Calu3 (cell line): ENCODE data around the gene NXNL1. TPM values are rescaled to one million over a fixed set of nuclear protein-coding genes. Genes with fewer than 3 reads are reported as not detected.
"Not testable (repeated sequence)": the region's sequence is repeated elsewhere in the genome, so short reads cannot be mapped to it uniquely, and the experiment has no call there.

Experiments used
- BruUV-seq: library from RNA; stranded (reverse); fragments of 400-500 nt; replicated peaks from 2 replicates; lab custom pipeline; 2021; lab: Mats Ljungman, UMichigan
- CTCF ChIA-PET: fragments of 300-600 bp; sonication (Branson Sonifier 250); formaldehyde crosslinking; loops from one replicate; lab custom pipeline; 2022; ENCODE audit warnings: antibody characterized with exemption; lab: Charles Lee
- DNase-seq: peaks from one replicate; pipeline ENCODE4 v3.0.0; 2022
- H3K27ac Mint-ChIP-seq: one replicate; pipeline ENCODE4 v1.8.0; 2022; ENCODE audit warnings: mixed read lengths; ENCODE audit not compliant: unreplicated experiment
- H3K27me3 Mint-ChIP-seq: one replicate; pipeline ENCODE4 v1.8.0; 2022; ENCODE audit warnings: mixed read lengths; ENCODE audit not compliant: unreplicated experiment
- H3K36me3 Mint-ChIP-seq: one replicate; pipeline ENCODE4 v1.8.0; 2022; ENCODE audit warnings: mild to moderate bottlenecking, moderate library complexity, mixed read lengths; ENCODE audit not compliant: insufficient read depth, unreplicated experiment
- H3K4me1 Mint-ChIP-seq: one replicate; pipeline ENCODE4 v1.8.0; 2022; ENCODE audit warnings: mild to moderate bottlenecking, low read depth, mixed read lengths; ENCODE audit not compliant: unreplicated experiment
- H3K4me3 Mint-ChIP-seq: one replicate; pipeline ENCODE4 v1.8.0; 2022; ENCODE audit warnings: mild to moderate bottlenecking, low read depth, moderate library complexity, mixed read lengths; ENCODE audit not compliant: unreplicated experiment
- H3K9me3 Mint-ChIP-seq: one replicate; pipeline ENCODE4 v1.8.0; 2022; ENCODE audit warnings: low read depth, mixed read lengths; ENCODE audit not compliant: unreplicated experiment
- CTCF ChIP-seq: fragments of 200-600 bp; IDR thresholded peaks from one replicate; pipeline ENCODE4 v1.8.0; 2022; ENCODE audit warnings: antibody characterized with exemption; ENCODE audit not compliant: unreplicated experiment
- intact Hi-C: fragments of 100-400 bp; cut with micrococcal nuclease; formaldehyde crosslinking; loops from one replicate; pipeline ENCODE4 v1.10.0; 2022; ENCODE audit not compliant: unreplicated experiment
- total RNA-seq: library from RNA; stranded (reverse); gene quantifications from 2 replicates; pipeline ENCODE4 v1.2.3, GENCODE V29; 2022

Gene NXNL1
- total RNA-seq, 1 experiment from 2014 or later: not detected

- no peak for TF ChIP-seq CTCF
- Mint-ChIP-seq H3K27me3 (no peaks in the 10 kb centered on the region), H3K4me1 (peaks cover 14% of the 10 kb centered on the region), H3K4me3 (peak overlapping the region; percentile 32), H3K36me3 (peaks cover 55% of the 10 kb centered on the region), H3K9me3 (no peaks in the 10 kb centered on the region), H3K27ac (peak overlapping the region; percentile 95)
- CTCF ChIA-PET: interaction anchor here (0.5 to 1.4 kb wide), 4 partner anchors 21 to 829 kb away, joined by 3 to 6 read pairs (median 4); no protein-coding TSS in a partner anchor
- no TSS peak for BruUV-seq
- intact Hi-C loops: loop anchor here (5.0 kb wide), 1 partner anchor 37 kb away; the partner anchor contains the start of gene PGLS
- DNase-seq: peak; percentile 90
These were observed 14.9 kb upstream of the NXNL1 start for GRCh38 chr19:17475541-17476115.

GRCh38 chr19:17475011-17475540, 14.3 kb upstream of the NXNL1 start:
- not testable (repeated sequence) for BruUV-seq, H3K4me3 Mint-ChIP-seq, DNase-seq, H3K9me3 Mint-ChIP-seq, H3K27me3 Mint-ChIP-seq
- H3K27ac Mint-ChIP-seq: peak overlapping the region; percentile 95
- intact Hi-C loops: loop anchor here (5.0 kb wide), 1 partner anchor 37 kb away; the partner anchor contains the start of gene PGLS
- peaks cover 60% of the 10 kb centered on the region for H3K36me3 Mint-ChIP-seq
- CTCF ChIA-PET: interaction anchor here (0.5 to 1.4 kb wide), 3 partner anchors 21 to 830 kb away, joined by 3 to 6 read pairs (median 4); no protein-coding TSS in a partner anchor
- H3K4me1 Mint-ChIP-seq: peaks cover 14% of the 10 kb centered on the region

GRCh38 chr19:17473041-17473440, 12.3 kb upstream of the NXNL1 start:
- CTCF ChIA-PET: interaction anchor here (0.6 to 1.4 kb wide), 2 partner anchors 23 to 358 kb away, joined by 4 to 11 read pairs; no protein-coding TSS in a partner anchor

GRCh38 chr19:17471410-17472125, 10.8 kb upstream of the NXNL1 start:
- TF ChIP-seq CTCF: no peak
- peaks cover 60% of the 10 kb centered on the region for H3K36me3 Mint-ChIP-seq
- peak overlapping the region; percentile 81 for H3K4me3 Mint-ChIP-seq
- H3K27me3 Mint-ChIP-seq: no peaks in the 10 kb centered on the region
- intact Hi-C loops: no loop called here
- DNase-seq: no peak
- H3K4me1 Mint-ChIP-seq: peaks cover 18% of the 10 kb centered on the region
- CTCF ChIA-PET: interaction anchor here (0.5 to 1.3 kb wide), 3 partner anchors 24 to 388 kb away, joined by 3 to 7 read pairs (median 3); partner anchors contain the start of gene PGLS
- BruUV-seq: TSS peak; percentile 21
- H3K9me3 Mint-ChIP-seq: no peaks in the 10 kb centered on the region
- peak overlapping the region; percentile 59 for H3K27ac Mint-ChIP-seq

More at GRCh38 chr19:17473041-17473440, 12.3 kb upstream of the NXNL1 start:
- Mint-ChIP-seq H3K4me3 (peak overlapping the region; percentile 56), H3K4me1 (peaks cover 23% of the 10 kb centered on the region), H3K9me3 (no peaks in the 10 kb centered on the region), H3K27me3 (no peaks in the 10 kb centered on the region), H3K27ac (peak overlapping the region; percentile 90), H3K36me3 (peaks cover 61% of the 10 kb centered on the region)
- intact Hi-C loops: no loop called here
- no peak for TF ChIP-seq CTCF
- peak; percentile 54 for DNase-seq
- no TSS peak for BruUV-seq
